Muscle of leg (tissue), 16 donors: ENCODE measurements around the gene USH1C. TPM values are rescaled to one million over a fixed set of nuclear protein-coding genes. Genes with fewer than 3 reads are reported as not detected.

Experiments
- DNase-seq: peaks from one replicate; pipeline ENCODE4 v3.0.0; 2013
- H3K27ac ChIP-seq: one replicate; pipeline ENCODE4 v1.5.1; 2013; ENCODE audit warnings: mild to moderate bottlenecking, low read length, control low read depth
- H3K27me3 ChIP-seq: one replicate; pipeline ENCODE4 v1.6.1; 2013; ENCODE audit warnings: low read length; ENCODE audit not compliant: control insufficient read depth, insufficient read depth
- H3K36me3 ChIP-seq: one replicate; pipeline ENCODE4 v1.6.1; 2013; ENCODE audit warnings: low read length; ENCODE audit not compliant: control insufficient read depth, insufficient read depth
- H3K4me1 ChIP-seq: one replicate; pipeline ENCODE4 v1.6.1; 2013; ENCODE audit warnings: low read length; ENCODE audit not compliant: control insufficient read depth, insufficient read depth
- H3K4me3 ChIP-seq: one replicate; pipeline ENCODE4 v1.5.1; 2013; ENCODE audit warnings: low read length, control low read depth
- H3K9me3 ChIP-seq: replicated peaks from 2 replicates; pipeline ENCODE4 v1.6.1; 2013; ENCODE audit warnings: low read depth, low read length; ENCODE audit not compliant: control insufficient read depth
- WGBS: methylation state at CpG from one replicate; pipeline ENCODE4 v1.1.5; 2013; ENCODE audit warnings: missing lambda C conversion rate; ENCODE audit not compliant: insufficient coverage; 5-methylcytosine and 5-hydroxymethylcytosine counted together
- long read RNA-seq, 11 donors: transcript quantifications; one replicate each; lab custom pipeline, GENCODE V29; 2026
- polyA plus RNA-seq, 8 donors: library from polyadenylated mRNA; unstranded; fragments of 120-200 nt; gene quantifications; one replicate each; pipeline versions ENCODE4 v1.2.1 to v1.2.3, GENCODE V29; 2013; ENCODE audit warnings: inconsistent platforms in 1 of 8, low replicate concordance in 1 of 8; ENCODE audit not compliant: insufficient read length in 8 of 8, insufficient read depth in 1 of 8
- total RNA-seq: library from RNA; stranded (reverse); fragments of 120-200 nt; gene quantifications from one replicate; pipeline ENCODE4 v1.2.4, GENCODE V29; 2013

The USH1C gene
- 0.22 TPM for total RNA-seq
- 10 to 100 TPM in 1 of 8 donors, 1 to 10 TPM in 1, under 1 TPM in 4, not detected in 2; 0.38 to 11.4 (median 0.48) TPM for polyA plus RNA-seq
- long read RNA-seq, donor 1, partial matches to known transcripts = 0 of 1 reads
- long read RNA-seq, donor 1, other reads (novel, unspliced or antisense) = 0 of 1 reads
- long read RNA-seq, donor 2 = 0 reads
- long read RNA-seq, donor 3 = 0 reads
- long read RNA-seq, donor 4 = 0 reads
- long read RNA-seq, donor 5 = 0 reads
- long read RNA-seq, donor 6 = 0 reads
- long read RNA-seq, donor 7 = 0 reads
- long read RNA-seq, donor 8 = 0 reads
- long read RNA-seq, donor 9 = 0 reads
- long read RNA-seq, donor 10 = 0 reads
- long read RNA-seq, donor 11 = 0 reads

GRCh38 chr11:17544181-17544622, at the start of gene USH1C:
Gene USH1C (minus strand): TSS chr11:17544416. CDS start chr11:17544307, 109 bp downstream.
- Histone ChIP-seq H3K27ac (no peak within 1 kb of the TSS), H3K4me3 (no peak within 1 kb of the TSS), H3K27me3 (peaks cover 44% of the 10 kb centered on the region), H3K36me3 (no peaks in the 10 kb centered on the region), H3K9me3 (no peaks in the 10 kb centered on the region), H3K4me1 (peaks cover 4% of the 10 kb centered on the region)
- DNase-seq = no peak
- WGBS = 3% methylated on average over 31 of the region's 32 CpGs

- Histone ChIP-seq H3K27ac (no peak overlapping the region), H3K9me3 (no peaks in the 10 kb centered on the region), H3K4me3 (no peak overlapping the region), H3K27me3 (peaks cover 18% of the 10 kb centered on the region), H3K4me1 (no peaks in the 10 kb centered on the region), H3K36me3 (no peaks in the 10 kb centered on the region)
- WGBS = 61% methylated on average over 6 of the region's 9 CpGs
- no peak for DNase-seq
Observed at GRCh38 chr11:17593466-17594245, 49.4 kb upstream of the USH1C start.

- Histone ChIP-seq H3K27ac (no peak overlapping the region), H3K4me3 (no peak overlapping the region), H3K4me1 (no peaks in the 10 kb centered on the region), H3K27me3 (peaks cover 19% of the 10 kb centered on the region), H3K9me3 (no peaks in the 10 kb centered on the region), H3K36me3 (no peaks in the 10 kb centered on the region)
- DNase-seq = no peak
- 87% methylated on average over 8 of the region's 11 CpGs for WGBS
Observed at GRCh38 chr11:17591293-17591692, 47.1 kb upstream of the USH1C start.

- Histone ChIP-seq H3K9me3 (no peaks in the 10 kb centered on the region), H3K36me3 (no peaks in the 10 kb centered on the region), H3K4me3 (no peak overlapping the region), H3K27me3 (peaks cover 21% of the 10 kb centered on the region), H3K4me1 (no peaks in the 10 kb centered on the region), H3K27ac (no peak overlapping the region)
- no peak for DNase-seq
- 84% methylated on average over 7 of the region's 7 CpGs for WGBS
Observed at GRCh38 chr11:17590463-17590862, 46.2 kb upstream of the USH1C start.

DNA sequence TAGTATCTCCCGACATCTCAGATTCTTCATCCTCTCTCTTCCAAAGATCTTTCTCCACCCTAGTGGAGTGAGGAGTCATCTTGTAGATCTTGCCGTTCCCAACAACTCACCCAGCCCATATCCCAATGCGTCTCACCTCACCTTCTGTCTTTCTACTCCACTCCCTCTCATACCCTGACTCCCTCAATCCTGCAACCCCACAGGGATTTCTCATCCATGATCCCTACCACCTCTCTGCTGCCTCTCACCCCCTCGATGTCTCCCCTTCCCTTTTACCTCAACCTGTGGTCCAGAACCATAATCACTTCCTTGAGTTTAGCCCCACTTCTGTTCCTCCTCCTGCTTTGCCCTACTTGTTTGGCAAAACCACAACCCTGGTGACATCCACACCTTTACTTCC, 44.5 kb upstream of the USH1C start:
- no peak overlapping the region for H3K4me3 ChIP-seq
- H3K9me3 ChIP-seq = no peaks in the 10 kb centered on the region
- no peaks in the 10 kb centered on the region for H3K36me3 ChIP-seq
- peaks cover 21% of the 10 kb centered on the region for H3K27me3 ChIP-seq
- H3K4me1 ChIP-seq = no peaks in the 10 kb centered on the region
- no peak for DNase-seq
- WGBS = 91% methylated on average over 2 of the region's 4 CpGs
- H3K27ac ChIP-seq = no peak overlapping the region

- WGBS = 57% methylated on average over 4 of the region's 8 CpGs
- H3K9me3 ChIP-seq = no peaks in the 10 kb centered on the region
- H3K4me3 ChIP-seq = no peak overlapping the region
- H3K4me1 ChIP-seq = no peaks in the 10 kb centered on the region
- no peak overlapping the region for H3K27ac ChIP-seq
- H3K27me3 ChIP-seq = peaks cover 19% of the 10 kb centered on the region
- DNase-seq = no peak
- H3K36me3 ChIP-seq = no peaks in the 10 kb centered on the region
Observed at GRCh38 chr11:17588166-17588565, 44.0 kb upstream of the USH1C start.

DNA sequence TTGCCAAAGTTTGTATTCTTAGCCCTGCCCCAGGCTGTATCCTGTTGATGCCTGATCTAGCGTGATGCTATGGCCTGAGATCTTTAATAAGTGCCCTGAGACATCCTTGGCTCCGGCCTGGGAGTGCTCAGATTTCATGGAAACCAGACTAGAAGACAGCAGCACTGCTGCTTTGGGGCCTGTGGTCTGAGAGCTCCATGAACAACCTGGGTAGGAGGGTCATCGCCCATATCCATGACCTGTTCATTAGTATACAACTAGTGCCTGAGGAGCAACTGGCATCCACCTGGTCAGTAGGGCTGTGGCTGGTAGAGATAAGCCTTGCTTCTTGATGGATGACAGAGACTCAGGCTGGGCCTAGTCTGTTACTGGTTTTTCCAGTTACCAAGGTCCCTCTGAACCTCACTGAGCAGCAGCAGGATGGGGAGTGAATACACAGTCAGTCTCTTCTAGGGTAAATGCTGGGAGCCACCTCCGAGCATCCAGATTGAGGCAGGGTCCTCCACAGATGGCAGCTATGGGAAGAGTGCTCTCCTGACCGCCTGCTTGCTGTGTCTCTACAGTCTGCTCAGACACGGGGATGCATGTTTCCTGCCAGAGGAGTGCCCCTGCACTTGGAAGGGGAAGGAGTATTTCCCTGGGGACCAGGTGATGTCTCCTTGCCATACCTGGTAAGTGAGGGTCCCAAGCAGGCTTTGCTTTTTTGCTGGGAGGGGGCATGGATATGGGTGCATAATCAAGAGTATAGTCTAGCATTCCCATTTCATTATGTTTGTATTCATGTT, 41.9 kb upstream of the USH1C start:
- Histone ChIP-seq H3K4me3 (no peak overlapping the region), H3K27me3 (peaks cover 11% of the 10 kb centered on the region), H3K9me3 (no peaks in the 10 kb centered on the region), H3K4me1 (no peaks in the 10 kb centered on the region), H3K27ac (no peak overlapping the region), H3K36me3 (no peaks in the 10 kb centered on the region)
- DNase-seq = no peak
- 51% methylated on average over 5 of the region's 6 CpGs for WGBS

DNA sequence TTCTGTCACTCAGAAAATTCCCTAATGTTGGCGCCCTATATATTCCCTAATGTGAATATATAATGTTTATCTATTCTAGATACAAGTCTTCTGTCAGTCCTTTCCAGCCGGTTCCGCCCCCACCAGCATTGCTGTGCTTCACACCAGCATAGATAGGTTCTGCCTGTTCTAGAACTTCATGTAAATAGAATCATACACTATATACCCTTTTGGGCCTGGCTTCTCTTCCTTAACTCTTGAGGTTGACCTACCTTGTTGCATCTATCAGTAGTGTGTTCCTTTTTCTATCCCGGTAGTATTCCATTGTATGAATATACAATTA, 37.5 kb upstream of the USH1C start:
- no peaks in the 10 kb centered on the region for H3K36me3 ChIP-seq
- WGBS = no CpG with 5 or more reads among the region's 4 CpGs
- DNase-seq = no peak
- H3K4me1 ChIP-seq = no peaks in the 10 kb centered on the region
- H3K4me3 ChIP-seq = no peak overlapping the region
- no peaks in the 10 kb centered on the region for H3K9me3 ChIP-seq
- peaks cover 8% of the 10 kb centered on the region for H3K27me3 ChIP-seq
- no peak overlapping the region for H3K27ac ChIP-seq

DNA sequence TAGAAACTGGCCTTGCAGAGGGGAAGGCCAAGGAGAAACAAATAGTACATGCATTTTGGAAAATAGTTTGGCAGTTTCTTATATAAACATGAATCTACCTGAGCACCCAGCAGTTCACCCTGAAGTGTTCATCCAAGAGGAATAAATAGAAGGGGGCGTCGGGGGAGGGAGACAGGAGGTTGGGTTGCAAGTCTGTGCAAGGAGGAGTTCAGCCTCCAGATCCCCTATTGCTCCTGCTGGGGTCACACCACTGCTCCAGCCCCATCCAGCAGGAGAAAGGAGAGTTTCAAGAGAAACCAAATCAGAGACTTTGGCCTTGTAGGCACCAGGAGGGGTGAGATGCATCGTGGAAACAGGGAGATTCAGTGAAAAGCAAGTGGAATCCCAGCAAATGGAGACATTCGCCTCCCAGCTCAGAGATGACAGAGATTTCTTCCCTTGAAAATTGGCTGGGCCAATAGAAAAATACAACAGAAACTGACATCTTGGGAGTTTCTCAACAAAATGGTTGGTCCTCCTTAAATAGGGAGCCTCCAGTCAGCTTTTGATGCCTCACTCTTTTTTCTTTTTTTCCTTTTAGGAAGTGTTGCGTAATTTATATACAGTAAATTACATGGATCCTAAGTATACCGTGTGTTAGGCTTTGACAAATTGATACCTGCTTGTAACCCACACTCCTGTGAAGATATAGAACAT, 37.0 kb upstream of the USH1C start:
- no peak overlapping the region for H3K27ac ChIP-seq
- H3K9me3 ChIP-seq = no peaks in the 10 kb centered on the region
- H3K4me3 ChIP-seq = no peak overlapping the region
- H3K36me3 ChIP-seq = no peaks in the 10 kb centered on the region
- no peaks in the 10 kb centered on the region for H3K4me1 ChIP-seq
- DNase-seq = no peak
- WGBS = 51% methylated on average over 2 of the region's 6 CpGs
- H3K27me3 ChIP-seq = peaks cover 8% of the 10 kb centered on the region
